ENCODE measurements around the gene TRIM62.

Gene TRIM62

DNA sequence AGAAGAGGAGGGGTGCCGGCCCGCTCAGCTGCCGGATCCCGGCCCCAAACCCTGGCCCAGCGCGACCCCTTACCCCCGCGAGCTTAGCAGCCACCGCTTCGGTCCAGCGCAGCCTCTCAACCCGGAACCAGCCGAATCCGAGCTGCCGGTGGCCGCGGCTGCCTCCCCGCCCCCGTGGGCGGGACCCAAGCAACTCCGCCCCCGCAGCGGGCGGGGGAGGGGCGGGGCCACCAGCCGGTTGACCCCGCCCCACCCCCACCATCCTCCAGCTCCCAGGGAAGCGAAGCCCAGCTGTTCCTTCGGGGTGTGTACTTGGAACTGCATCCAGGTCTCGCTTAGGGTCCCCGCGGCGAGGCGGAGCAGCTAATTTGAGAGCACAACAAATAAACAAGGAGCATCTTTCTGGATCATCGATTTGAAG lies at the start of gene TRIM62:
Gene TRIM62, minus strand, starts transcription at position 123 of the 421 bp plus-strand sequence. CDS start 611 bp downstream, outside the sequence.
- peak; percentile 96 for DNase-seq (ENCODE audit: low spot score)

DNA sequence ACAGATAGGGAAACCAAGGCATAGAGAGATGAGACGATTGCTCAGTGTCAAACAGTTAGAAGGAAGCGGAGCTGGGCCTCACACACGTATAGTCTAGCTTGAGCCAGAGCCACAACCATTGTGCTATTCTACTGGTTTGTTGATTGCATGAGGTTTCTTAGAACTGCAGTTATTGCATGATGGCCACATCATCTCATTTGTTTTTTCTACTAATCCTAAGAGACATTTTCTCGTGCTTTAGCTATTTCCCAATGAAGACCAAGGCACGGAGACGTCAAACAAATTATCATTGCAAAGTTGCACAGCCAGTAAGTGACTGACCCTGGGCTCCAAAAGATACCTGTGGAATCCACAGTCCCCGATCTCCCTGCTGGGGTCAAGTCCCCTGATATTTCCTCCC lies 49.3 kb upstream of the TRIM62 start:
- DNase-seq (ENCODE audit: low spot score) = no peak

DNA sequence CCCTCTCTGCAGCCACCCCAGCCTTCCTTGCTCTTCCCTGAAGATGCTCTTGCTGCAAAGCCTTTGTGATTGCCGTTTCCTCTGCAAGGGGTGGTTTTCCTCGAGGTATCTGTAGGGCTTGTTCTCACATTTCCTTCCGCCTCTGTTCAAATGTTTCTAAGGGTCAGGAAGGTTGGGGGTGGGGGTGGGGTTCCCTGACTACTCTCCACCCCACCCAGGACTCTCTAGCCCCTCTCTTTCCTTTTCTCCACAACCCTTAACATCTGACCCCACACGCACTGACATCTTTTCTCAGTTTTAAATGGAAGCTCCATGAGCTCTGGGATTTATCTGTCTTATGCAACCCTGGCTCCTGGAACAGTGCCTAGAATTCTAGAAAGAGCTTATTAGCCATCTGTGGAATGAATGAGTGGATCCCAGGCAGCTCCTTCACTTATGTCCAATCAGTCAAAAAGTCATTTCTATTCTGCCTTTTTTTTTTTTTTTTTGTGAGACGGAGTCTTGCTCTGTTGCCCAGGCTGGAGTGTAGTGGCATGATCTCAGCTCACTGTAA lies 47.2 kb upstream of the TRIM62 start:
- no peak for DNase-seq (ENCODE audit: low spot score)

DNA sequence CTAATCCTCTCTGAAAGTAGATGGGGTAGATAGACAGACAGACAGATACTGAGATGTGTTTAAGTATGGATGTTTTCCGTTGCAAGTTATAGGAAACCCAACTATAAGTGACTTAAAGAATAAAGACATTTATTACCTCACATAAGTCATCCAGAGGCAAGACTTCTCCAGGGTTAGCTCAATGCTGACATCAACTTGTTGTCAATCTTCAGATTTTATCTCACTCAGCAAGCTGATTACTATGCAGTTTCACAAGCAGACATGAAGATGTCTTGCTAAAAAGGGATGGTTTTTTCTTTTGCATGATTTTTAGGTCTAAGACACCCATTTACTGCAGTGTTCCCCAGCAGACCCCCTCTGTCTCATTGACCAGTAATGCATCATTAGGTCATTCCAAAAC lies 43.7 kb upstream of the TRIM62 start:
- DNase-seq (ENCODE audit: low spot score) = no peak

DNA sequence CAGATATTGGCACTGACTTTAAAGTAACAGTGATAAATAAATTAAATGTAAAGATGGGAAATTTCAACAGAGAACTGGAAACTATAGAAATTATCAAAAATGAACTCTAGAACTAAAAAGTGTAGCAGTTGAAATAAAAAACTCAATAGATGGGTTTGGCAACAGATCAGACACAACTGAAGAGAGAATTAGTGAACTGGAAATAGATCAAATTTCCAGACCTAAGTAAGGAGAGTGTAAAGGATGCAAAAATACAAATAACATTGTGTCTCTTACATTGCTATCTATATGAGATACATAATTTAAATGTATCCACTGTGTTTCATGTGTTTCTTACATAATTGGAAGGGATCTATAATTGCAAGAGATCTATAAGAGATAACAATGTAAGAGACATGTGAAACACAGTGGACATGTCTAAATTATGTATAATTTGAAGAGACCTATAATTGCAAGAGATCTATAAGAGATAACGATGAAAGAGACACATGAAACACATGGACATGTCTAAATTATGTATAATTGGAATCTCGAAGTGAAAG lies 42.4 kb upstream of the TRIM62 start:
- DNase-seq (ENCODE audit: low spot score) = no peak

DNA sequence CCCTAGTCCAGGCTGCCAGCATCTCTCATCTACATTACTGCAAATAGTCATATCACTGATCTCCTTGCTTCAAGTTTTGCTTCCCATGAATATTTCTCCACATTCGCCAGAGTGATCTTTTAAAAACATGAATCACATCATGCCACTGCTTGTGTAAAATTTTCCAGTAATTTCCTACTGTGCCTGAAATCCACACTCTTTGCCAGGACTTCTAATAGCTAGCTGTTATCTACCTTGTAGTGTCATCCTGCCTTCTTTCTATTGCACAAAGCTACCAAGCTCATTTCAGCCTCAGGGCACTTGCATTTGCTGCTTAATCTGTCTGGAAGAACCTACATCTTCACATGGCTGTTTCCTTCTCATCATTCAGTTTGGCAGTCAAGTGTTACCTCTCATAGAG lies 40.5 kb upstream of the TRIM62 start:
- no peak for DNase-seq (ENCODE audit: low spot score)

DNA sequence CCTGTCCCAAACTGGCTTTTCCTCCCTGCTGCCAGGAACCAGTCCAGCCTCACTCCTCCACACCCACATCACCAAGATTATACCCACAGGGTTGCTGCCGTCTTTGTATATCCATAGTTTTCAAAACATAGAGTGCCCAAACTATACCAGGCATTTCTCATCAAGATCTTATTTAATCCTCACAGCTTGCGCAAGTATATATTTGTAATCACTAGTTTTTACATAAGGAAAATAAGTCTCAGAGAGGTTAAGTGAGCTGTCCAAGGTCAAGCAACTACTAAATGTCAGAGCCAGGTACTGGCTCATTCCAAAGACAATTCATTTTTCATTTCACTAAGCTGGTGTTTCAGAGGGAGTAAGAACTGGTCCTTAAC lies 39.5 kb upstream of the TRIM62 start:
- DNase-seq (ENCODE audit: low spot score) = no peak

DNA sequence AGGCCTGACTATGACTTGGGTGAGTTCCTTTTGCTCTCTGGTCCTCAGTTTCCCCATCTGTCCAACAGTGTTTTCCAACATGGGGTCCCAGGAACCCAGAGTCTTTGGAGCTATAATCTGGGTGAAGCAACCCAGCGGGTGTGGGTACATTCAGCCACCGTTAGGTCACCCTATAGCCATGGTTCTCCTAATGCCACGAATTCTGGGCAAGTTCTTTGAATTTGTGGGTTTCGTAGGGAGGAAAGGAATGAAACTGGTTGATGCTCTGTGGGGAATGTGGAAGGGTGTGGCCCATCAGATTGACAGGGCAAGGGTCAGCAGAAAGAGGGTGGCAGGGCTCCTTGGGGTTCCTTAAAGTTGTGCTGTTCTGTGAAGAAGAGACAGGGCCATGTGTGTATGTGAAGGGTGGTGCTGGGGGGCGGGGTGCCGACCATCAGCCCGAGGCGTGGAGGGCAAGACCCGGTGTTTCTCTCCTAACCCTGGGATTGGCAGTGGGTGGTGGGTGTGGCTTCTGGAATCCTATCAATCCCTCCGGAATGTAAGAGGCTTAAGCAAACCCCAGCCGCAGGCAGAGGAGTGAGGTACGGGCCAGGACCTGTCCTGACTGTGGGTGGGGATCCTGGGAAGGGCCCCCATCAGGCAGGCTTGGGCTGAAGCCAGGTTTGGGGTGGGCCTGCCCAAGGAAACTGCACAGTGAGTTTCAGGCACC lies 39.0 kb upstream of the TRIM62 start:
- peak; percentile 46 for DNase-seq (ENCODE audit: low spot score)

DNA sequence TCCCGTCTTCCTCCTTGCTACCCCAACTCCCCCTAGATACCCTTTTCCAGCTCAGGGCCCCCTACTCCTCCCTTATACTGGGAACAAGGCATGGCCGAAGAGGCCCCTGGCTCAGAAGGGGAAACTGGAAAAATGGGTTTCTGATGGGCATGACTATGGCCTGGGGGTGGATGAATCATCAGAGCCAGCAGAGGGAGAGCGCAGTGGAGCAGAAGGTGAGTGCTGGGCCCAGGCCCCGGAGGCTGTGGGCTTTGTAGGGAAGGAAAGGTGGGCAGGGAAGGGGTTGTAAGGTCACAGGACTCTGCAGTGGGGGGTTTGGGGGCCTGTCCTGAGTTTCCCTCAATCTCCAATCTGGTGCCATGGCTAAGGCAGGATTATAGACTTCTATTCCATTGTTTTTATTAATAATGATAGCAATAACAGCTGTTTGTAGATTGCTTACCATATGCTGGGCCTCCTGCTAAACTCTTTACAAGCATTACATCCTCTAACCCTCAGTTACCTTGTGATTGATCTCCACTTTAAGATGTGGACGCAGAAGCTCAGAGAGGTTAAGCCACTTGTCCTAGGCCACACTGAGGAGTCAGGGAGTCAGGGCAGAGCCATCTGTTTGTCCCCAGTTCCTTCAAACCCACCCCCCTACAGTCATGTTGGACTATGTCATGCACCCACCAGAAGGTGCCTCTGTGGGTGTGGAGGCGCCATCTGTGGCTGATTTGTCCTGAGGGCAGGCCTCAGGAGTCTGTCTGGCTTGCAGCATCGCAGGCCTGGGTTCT lies 38.2 kb upstream of the TRIM62 start:
- DNase-seq (ENCODE audit: low spot score) = peak; percentile 45

DNA sequence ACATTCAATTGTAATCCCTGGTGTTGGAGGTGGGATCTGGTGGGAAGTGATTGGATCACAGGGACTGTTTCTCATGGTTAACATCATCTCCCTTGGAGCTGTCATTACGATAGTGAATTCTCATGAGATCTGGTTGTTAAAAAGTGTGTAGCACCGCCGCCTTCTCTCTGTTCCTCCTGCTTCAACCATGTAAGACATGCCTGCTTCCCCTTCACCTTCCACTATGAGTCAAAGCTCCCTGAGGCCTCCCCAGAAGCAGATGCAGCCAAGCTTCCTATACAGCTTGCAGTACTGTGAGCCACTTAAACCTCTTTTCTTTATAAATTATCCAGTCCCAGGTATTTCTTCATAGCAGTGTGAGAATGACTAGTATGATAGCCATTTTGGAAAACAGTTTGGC lies 30.1 kb upstream of the TRIM62 start:
- no peak for DNase-seq (ENCODE audit: low spot score)

DNA sequence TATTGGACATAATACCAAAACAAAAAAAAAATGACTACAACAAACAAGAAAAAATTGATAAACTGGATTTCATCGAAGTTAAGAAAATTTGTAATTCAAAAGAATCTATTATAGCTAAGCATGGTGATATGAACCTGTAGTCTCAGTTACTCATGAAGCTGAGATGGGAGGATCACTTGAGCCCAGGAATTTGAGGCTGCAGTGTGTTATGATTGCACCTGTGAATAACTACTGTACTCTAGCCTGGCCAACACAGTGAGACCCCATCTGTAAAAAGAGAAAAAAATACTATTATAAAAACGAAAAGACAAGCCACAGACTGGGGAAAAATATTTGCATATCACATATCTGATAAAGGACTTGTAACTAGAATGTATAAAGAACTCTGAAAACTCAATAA lies 24.5 kb upstream of the TRIM62 start:
- DNase-seq (ENCODE audit: low spot score) = no peak

DNA sequence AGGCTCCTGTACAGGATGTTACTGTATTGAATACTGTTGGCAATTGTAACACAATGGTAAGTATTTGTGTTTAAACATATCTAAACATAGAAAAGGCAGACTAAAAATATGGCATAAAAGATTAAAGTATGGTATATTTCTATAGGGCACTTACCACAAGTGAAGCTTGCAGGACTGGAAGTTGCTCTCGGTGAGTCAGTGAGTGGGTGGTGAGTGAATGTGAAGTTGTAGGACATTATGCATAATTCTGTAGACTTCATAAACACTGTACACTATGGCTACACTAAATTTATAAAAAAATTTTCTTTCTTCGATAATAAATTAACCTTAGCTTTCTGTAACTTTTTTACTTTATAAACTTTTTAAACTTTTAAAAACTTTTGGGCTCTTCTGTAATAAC lies 13.7 kb upstream of the TRIM62 start:
- DNase-seq (ENCODE audit: low spot score) = no peak

DNA sequence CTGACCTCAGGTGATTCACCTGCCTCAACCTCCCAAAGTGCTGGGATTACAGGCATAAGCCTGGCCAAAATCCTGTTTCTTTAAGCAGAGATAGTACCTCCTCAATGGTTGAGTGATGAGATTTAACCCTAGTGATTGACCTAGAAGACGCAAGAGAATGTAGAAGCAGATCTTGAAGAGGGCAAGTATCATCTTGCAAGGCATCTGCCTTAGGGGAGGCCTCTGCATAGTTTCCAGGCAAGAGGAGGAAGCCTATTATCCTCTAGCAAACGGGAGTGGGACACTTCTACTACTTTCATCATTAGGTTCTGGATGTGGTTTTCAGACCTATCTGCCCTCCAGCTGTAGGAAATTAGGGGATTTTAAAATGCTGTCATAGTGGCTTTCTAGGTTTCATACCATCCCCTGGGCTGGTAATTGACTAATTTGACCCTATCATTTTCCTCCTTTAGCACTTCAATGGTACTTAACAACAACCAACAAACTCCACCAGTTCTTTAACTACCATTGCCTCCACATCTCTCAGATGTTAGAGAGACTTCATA lies 10.0 kb upstream of the TRIM62 start:
- DNase-seq (ENCODE audit: low spot score) = no peak

DNA sequence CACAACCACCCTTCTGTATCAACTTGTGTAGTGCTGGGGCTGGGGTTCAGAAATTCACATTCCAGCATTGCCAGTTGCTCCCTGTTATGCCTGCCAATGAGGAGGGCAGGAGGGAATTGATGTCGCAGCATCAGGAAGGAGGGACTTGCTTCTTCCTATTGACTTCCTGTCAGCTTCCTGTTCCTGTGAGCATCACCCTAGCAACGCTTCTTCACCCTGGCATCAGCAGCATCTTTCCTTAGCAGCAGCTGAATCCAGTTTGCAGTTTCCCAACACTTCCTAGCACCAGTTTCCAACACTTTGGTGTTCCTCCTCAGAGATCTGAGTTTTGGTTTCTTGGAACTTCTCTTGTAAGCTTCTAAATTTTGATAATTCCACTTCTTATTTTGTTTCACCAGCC lies 8.9 kb upstream of the TRIM62 start:
- DNase-seq (ENCODE audit: low spot score) = no peak

DNA sequence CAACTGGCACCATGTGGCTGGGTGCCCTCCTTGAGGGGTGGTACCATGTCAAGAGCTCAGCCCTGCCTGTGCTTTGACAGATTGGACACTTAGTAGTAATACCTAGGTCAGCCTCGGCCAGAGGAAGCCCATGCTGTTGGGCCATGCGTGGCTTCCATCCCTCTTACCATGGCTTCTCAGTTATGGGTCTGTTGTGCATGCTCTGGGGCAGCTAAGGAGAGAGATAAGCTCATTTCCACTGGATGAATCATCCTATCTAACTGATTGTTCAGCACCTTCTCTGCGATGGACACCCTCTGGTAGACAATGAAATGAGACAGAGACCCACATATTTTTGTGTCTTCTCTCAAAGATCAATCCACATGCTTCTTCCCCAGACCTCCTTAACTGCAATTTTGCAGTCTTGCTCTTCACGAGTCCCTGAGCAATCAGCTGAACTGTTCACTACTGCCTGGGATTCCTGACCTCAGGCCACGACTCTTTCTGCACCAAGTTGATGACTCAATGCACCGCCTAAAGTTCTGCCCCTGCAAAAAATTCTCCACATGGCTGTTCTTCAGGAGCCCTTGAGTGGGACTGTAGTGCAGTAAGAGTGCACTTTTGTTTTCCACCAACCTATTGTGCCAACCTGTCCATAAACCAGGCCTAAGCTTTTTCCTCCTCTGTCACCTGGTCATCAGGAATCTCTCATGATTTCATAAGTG lies 6.9 kb upstream of the TRIM62 start:
- DNase-seq (ENCODE audit: low spot score) = no peak

DNA sequence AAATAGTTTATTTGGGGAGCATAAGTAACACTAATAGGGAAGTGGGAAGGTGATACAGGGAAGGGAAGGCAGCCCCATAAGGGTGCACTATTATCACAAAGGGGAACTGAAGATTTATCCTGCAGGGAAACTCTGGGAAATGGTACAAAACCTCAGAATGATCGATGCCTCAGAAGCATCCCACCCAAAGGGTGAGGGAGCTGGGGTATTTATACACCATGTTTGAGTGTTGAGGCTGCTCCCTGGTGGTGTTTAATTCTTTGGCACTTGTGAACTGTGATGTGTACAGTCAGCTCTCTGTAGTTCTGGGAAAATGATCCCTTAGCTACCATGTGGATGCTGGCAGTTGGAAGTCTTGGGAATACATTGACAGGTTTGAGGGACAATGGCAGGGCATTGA lies 5.1 kb upstream of the TRIM62 start:
- no peak for DNase-seq (ENCODE audit: low spot score)

DNA sequence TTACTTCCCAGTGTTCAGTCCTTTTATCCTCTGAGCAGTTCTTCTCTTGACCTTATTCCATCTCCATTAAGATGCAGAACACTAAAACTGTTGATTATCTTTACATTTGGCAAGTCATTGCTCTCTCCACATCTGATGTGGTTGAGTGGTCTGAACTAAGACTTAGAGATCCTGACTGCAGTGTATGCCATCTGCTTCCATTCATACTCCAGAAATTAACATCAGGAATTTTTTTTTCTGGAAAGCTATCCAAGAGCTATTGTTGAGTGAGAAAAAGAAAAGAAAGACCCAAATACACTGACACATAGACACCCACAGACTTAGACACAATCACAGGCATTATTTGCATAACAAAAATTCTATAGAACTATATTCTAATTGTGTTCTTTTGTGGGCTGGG lies 3.7 kb upstream of the TRIM62 start:
- DNase-seq (ENCODE audit: low spot score) = no peak

DNA sequence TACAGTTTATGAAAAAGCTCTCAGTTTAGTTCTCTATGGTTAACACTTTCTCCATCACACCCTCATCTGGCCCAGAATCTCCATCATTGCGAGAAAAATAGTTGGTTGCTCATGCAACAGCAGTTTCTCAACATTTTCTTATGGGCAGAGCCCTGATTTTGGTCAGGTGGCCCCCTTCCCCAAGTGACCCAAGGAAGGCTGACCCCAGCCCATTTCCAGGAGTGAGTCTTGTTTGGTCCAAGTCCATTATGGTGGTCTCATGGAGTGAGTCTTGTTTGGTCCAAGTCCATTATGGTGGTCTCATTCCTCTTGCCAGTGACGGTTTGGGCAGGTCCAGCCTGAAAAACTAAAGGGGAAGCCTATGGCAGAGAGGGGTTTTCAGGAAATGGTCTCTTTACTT lies 1.5 kb upstream of the TRIM62 start:
- no peak for DNase-seq (ENCODE audit: low spot score)

DNA sequence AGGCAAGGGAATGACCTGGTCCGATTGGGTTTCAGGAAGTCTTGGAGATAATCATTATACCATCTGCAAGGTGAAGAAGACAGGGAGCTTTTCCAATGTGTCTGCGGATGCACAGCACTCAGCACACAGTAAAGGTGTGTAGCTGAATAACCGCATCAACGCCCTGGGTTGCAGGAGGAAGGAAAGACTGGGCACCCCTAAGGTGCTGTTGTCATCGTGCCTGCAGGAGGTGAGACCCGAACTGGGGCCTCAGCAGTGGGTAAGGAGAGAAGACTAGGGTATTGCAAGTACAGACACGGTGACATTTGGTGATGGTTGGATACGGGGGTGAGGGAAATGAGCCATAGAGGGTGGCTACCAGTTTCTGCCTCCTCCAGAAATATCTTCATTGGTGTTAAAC lies 1.1 kb upstream of the TRIM62 start:
- DNase-seq (ENCODE audit: low spot score) = no peak

DNA sequence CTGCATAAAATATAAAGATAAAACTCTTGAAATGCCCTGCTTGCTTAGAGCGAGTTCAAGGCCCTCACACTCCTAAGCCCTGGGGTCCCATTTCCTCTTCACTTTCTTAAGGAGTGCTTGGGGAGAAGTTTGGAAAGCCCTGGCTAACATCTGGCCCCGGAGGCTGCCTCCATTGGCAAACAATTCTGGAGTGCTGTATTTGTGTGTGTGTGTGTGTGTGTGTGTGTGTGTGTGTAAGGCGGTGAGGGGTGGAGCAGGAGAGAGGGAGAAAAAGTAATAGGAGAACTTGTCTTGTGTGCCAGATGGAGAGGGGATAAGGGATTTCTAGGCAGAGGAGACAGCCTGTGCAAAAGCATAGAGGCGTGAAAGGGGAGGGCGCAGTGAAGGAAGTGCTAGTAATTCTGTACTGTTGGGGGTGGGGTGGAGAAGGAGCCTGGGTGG lies 578 bp upstream of the TRIM62 start:
- DNase-seq (ENCODE audit: low spot score) = no peak

DNA sequence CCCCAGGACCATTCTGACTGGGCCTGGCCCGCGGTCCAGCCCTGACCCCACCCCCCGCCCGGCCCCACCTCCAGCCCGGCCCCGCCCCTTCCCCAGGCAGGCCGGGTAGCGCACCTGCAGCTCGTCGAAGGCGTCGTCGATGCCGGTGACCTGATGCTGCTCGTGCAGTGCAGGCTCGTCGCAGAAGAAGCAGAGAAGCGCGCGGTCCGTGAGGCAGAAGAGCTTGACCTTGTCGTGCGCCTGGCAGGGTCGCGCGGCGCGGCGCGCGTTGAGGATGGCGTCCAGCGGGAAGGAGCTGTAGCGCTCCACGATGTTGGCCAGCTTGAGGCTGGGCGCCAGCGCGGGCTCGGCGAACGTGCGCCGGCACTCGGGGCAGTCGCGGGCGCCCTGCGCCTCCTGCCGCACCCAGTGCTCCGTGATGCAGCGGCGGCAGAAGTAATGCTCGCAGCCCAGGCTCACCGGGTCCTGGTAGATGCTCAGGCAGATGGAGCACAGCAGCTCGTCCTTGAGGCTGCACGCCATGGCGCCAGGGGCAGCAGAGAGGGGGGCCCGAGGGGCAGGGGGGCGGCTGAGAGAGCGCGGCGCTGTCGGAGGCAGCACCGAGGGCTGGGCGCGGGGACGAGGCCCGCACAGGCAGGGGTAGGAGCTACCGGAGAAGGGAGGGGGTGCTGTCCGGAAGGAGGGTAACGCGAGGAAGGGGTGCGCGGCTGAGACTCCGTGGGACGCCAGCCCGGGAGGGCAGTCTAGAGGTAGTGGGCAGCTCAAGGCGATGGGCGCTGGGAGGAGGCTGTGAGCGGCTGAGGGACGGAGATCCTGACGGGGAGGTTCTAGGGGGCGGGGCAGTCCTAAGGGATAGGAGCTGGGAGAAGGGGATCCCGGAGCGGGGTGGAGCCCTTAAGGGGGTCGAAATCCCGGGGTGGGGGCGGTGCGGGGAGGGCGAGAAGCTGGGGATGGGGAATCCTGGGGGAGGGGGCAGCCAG lies 642 bp downstream of the TRIM62 start:
- DNase-seq (ENCODE audit: low spot score) = peak; percentile 59

Data from iPS-NIHi11 (cell line).